Gastroesophageal sphincter (tissue), 4 donors: ENCODE results near the gene CKMT2. TPM values are rescaled to one million over a fixed set of nuclear protein-coding genes. Genes with fewer than 3 reads are reported as not detected.

Source experiments
- ATAC-seq: fragments of 150-250 bp; one replicate; pipeline ENCODE4 v1.9.1; 2016; ENCODE audit warnings: mild to moderate bottlenecking, moderate library complexity
- H3K27ac ChIP-seq, 4 donors: fragments of 200-600 bp; sonication (generic) in 3 of 4; 1 replicate in 3 of 4; 2 replicates in 1 of 4; pipeline ENCODE4 v1.5.1; 2016 to 2019
- H3K27me3 ChIP-seq: fragments of 200-600 bp; sonication (generic); one replicate; pipeline ENCODE4 v1.5.1; 2019
- H3K36me3 ChIP-seq, 2 donors: fragments of 200-600 bp; sonication (generic); one replicate each; pipeline ENCODE4 v1.5.1; 2019; ENCODE audit warnings: control low read depth in 1 of 2
- H3K4me1 ChIP-seq, 3 donors: fragments of 200-600 bp; sonication (generic); 1 replicate in 2 of 3; 2 replicates in 1 of 3; pipeline ENCODE4 v1.5.1; 2016 to 2019; ENCODE audit warnings: control low read depth in 2 of 3
- H3K4me3 ChIP-seq, 2 donors: fragments of 200-600 bp; sonication (generic); one replicate each; pipeline ENCODE4 v1.5.1; 2019; ENCODE audit warnings: mild to moderate bottlenecking in 1 of 2, moderate library complexity in 1 of 2
- H3K9me3 ChIP-seq, 3 donors: fragments of 200-600 bp; sonication (generic); one replicate each; pipeline ENCODE4 v1.5.1; 2017 to 2019; ENCODE audit warnings: control low read depth in 2 of 3
- EP300 ChIP-seq: sonication (generic); formaldehyde crosslinking; IDR thresholded peaks from one replicate; pipeline ENCODE4 v1.6.1; 2017; ENCODE audit warnings: antibody characterized with exemption, mild to moderate bottlenecking
- POLR2A ChIP-seq, 2 donors: fragments of 450-650 bp; IDR thresholded peaks; one replicate each; pipeline ENCODE4 v1.6.1; 2017; ENCODE audit warnings: antibody characterized with exemption in 2 of 2, mild to moderate bottlenecking in 2 of 2, moderate library complexity in 1 of 2
- POLR2AphosphoS5 ChIP-seq: sonication (generic); formaldehyde crosslinking; IDR thresholded peaks from one replicate; pipeline ENCODE4 v1.6.1; 2017; ENCODE audit warnings: antibody characterized with exemption
- WGBS, 2 donors: methylation state at CpG; one replicate each; pipeline ENCODE4 v1.1.5; 2018; ENCODE audit warnings: low coverage in 1 of 2; 5-methylcytosine and 5-hydroxymethylcytosine counted together
- total RNA-seq, 4 donors: library from RNA; depleted of rRNA; stranded (reverse); fragments of >200 nt; gene quantifications; one replicate each; pipeline ENCODE4 v1.1.0, GENCODE V29; 2016
- TF ChIP-seq, protein P1 (sequence below), 4 experiments: fragments of 200-600 bp in 2 of 4; fragments of 450-650 bp in 2 of 4; sonication (generic) in 1 of 4; IDR thresholded peaks; one replicate each; pipeline ENCODE4 v1.5.1; 2017 to 2019; ENCODE audit warnings: antibody characterized with exemption in 4 of 4, mild to moderate bottlenecking in 2 of 4, moderate library complexity in 2 of 4

Gene CKMT2
- total RNA-seq, 4 donors from 2014 or later: 3.9 to 33.6 (median 14.2) TPM

DNA sequence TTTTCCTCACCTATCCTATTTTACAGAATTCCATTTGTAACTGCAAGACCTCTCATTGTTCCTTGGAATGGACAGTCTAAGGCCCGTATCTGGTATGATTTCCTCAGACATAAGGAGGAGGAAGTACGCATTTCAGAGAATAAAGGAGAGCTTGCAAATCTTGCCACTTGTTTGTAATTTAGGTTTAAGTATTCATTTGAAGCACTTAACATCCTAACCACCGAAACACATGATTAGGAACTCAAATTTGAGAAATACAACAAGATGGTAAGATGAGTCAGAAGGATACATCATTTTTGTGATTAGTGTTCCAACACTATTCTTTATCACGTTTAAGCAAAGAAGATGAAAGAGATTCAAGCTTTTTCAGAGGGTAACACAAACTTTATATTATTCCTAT, 64.4 kb downstream of the CKMT2 start:
- WGBS, 2 donors: 72 to 80% methylated on average over 4 of the region's 4 CpGs
- Histone ChIP-seq H3K4me1 (peaks cover 0 to 35% (median 13%) of the 10 kb centered on the region in 3 donors), H3K27ac (no peak overlapping the region), H3K36me3 (peaks cover 0 to 10% of the 10 kb centered on the region in 2 donors), H3K9me3 (peaks cover 0 to 4% (median 0%) of the 10 kb centered on the region in 3 donors), H3K27me3 (no peaks in the 10 kb centered on the region), H3K4me3 (no peak overlapping the region)
- no peak for ATAC-seq
- TF ChIP-seq POLR2AphosphoS5 (no peak), EP300 (no peak), POLR2A (IDR thresholded peaks at IDR 0.05) (no peak)
- TF ChIP-seq, protein P1, sequence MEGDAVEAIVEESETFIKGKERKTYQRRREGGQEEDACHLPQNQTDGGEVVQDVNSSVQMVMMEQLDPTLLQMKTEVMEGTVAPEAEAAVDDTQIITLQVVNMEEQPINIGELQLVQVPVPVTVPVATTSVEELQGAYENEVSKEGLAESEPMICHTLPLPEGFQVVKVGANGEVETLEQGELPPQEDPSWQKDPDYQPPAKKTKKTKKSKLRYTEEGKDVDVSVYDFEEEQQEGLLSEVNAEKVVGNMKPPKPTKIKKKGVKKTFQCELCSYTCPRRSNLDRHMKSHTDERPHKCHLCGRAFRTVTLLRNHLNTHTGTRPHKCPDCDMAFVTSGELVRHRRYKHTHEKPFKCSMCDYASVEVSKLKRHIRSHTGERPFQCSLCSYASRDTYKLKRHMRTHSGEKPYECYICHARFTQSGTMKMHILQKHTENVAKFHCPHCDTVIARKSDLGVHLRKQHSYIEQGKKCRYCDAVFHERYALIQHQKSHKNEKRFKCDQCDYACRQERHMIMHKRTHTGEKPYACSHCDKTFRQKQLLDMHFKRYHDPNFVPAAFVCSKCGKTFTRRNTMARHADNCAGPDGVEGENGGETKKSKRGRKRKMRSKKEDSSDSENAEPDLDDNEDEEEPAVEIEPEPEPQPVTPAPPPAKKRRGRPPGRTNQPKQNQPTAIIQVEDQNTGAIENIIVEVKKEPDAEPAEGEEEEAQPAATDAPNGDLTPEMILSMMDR (IDR thresholded peaks at IDR 0.05): no peak

- Histone ChIP-seq H3K4me3 (peak overlapping the region; percentile 80 to 84), H3K36me3 (peaks cover 0 to 11% of the 10 kb centered on the region in 2 donors), H3K9me3 (no peaks in the 10 kb centered on the region), H3K4me1 (peaks cover 0 to 58% (median 14%) of the 10 kb centered on the region in 3 donors), H3K27me3 (no peaks in the 10 kb centered on the region), H3K27ac (peak overlapping the region; percentile 81 to 94 (median 89))
- WGBS, 2 donors: 0% methylated on average over 2 of the region's 2 CpGs
- no peak for ATAC-seq
- no peak for TF ChIP-seq POLR2AphosphoS5
- TF ChIP-seq EP300: no peak
Observed at GRCh38 chr5:81300921-81301270, 67.8 kb downstream of the CKMT2 start.

DNA sequence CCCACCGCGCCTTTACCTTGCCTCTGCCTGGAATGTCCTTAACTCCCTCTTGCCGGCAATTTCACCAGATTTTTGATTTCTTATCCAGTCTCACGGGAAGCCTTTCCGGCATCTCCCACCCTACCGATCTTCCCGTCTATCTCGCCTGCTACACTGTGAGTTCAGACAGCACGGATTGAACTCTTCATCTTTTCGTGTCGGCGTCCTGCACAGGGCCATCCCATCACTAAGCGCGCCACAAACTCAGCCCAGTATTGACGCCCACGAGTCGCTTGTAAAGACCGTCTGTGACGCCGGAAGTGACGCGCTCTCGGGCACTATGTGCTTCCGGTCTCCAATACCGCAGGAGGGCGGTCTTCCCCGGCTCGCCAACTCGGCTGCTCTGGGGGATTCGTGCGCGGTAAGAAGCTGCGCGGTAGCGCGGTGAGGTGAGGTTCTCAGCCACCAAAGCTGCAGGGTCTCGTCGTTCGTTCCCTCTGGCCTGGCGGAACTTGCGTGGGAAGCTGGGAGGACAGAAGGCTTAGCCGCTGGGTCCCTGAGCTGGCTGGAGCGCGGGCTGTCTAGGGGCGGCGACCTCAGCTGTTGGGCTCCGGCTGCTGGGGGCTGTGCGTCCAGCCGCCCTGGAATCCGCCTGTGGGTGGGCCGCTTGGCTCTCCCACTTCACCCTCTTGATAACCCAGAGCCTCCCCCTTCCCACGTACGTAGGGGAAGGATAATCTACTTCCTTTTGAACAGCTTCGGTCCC, 68.3 kb downstream of the CKMT2 start, which contains the start of gene ZCCHC9:
Gene ZCCHC9, plus strand, starts transcription at position 317 of the 745 bp plus-strand sequence. CDS start 3,171 bp downstream, outside the sequence.
- H3K4me3 ChIP-seq: peak within 1 kb of the TSS; percentile 80 to 84
- H3K27ac ChIP-seq: peak within 1 kb of the TSS; percentile 81 to 94 (median 89)
- H3K27me3 ChIP-seq: no peaks in the 10 kb centered on the region
- WGBS, 2 donors: 0% methylated on average over 16 to 18 of the region's 54 CpGs
- TF ChIP-seq POLR2A (IDR thresholded peaks at IDR 0.05): peak; percentile 71 to 79
- no peak for TF ChIP-seq EP300
- TF ChIP-seq, protein P1 (IDR thresholded peaks at IDR 0.05): peak in 2 of 4 experiments; percentile 28 to 50
- peak; percentile 88 for TF ChIP-seq POLR2AphosphoS5
- ATAC-seq: peak; percentile 99
- no peaks in the 10 kb centered on the region for H3K9me3 ChIP-seq
- H3K4me1 ChIP-seq: peaks cover 0 to 60% (median 14%) of the 10 kb centered on the region in 3 donors
- peaks cover 0 to 11% of the 10 kb centered on the region in 2 donors for H3K36me3 ChIP-seq

- 85 to 94% methylated on average over 4 to 5 of the region's 5 CpGs for WGBS, 2 donors
- no peak for TF ChIP-seq POLR2A (IDR thresholded peaks at IDR 0.05)
- TF ChIP-seq POLR2AphosphoS5: no peak
- no peak for TF ChIP-seq EP300
- TF ChIP-seq, protein P1 (IDR thresholded peaks at IDR 0.05): no peak
- no peak for ATAC-seq
- peaks cover 0 to 60% (median 14%) of the 10 kb centered on the region in 3 donors for H3K4me1 ChIP-seq
- no peaks in the 10 kb centered on the region for H3K9me3 ChIP-seq
- no peak overlapping the region for H3K27ac ChIP-seq
- H3K4me3 ChIP-seq: peak overlapping the region in 1 of 2 donors; percentile 80
- no peaks in the 10 kb centered on the region for H3K27me3 ChIP-seq
- peaks cover 0 to 11% of the 10 kb centered on the region in 2 donors for H3K36me3 ChIP-seq
Observed at GRCh38 chr5:81302596-81302995, 69.5 kb downstream of the CKMT2 start.

GRCh38 chr5:81303563-81303962, 70.4 kb downstream of the CKMT2 start:
- Histone ChIP-seq H3K4me3 (no peak overlapping the region), H3K27me3 (no peaks in the 10 kb centered on the region), H3K36me3 (peaks cover 0 to 11% of the 10 kb centered on the region in 2 donors), H3K27ac (no peak overlapping the region), H3K9me3 (no peaks in the 10 kb centered on the region), H3K4me1 (peaks cover 0 to 56% (median 14%) of the 10 kb centered on the region in 3 donors)
- ATAC-seq: no peak
- TF ChIP-seq EP300: no peak
- TF ChIP-seq POLR2A (IDR thresholded peaks at IDR 0.05): no peak
- TF ChIP-seq, protein P1 (IDR thresholded peaks at IDR 0.05): no peak
- TF ChIP-seq POLR2AphosphoS5: no peak
- 92 to 100% methylated on average over 1 of the region's 1 CpG for WGBS, 2 donors
